HG03520 (cell line): ENCODE measurements around the gene TMEM51.

Source experiments
- ATAC-seq: cut with Tn5 transposase; IDR thresholded peaks from one replicate; pipeline ENCODE4 v1.9.1; 2021; ENCODE audit warnings: mild to moderate bottlenecking, moderate library complexity; ENCODE audit not compliant: unreplicated experiment

TMEM51 gene

DNA sequence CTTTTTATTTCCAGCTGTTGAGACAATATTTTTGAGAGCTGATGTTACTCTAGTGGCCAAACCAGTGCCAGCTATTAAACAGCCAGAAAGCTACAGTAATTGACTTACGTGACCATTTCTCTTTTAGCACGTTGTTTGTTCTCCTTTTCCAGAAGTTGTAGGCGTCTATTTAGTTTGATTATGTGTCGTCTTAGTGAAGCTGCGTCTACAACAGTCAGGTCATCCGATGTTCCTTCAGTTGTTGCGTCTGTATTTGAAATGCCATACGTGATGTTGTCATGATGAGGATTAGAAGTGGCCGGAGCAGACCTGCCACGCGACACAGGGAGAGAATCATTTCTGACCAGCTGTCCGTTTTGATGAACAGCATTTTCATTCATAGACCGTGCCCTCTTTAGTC is 38.2 kb downstream of the TMEM51 start:
- no peak for ATAC-seq

DNA sequence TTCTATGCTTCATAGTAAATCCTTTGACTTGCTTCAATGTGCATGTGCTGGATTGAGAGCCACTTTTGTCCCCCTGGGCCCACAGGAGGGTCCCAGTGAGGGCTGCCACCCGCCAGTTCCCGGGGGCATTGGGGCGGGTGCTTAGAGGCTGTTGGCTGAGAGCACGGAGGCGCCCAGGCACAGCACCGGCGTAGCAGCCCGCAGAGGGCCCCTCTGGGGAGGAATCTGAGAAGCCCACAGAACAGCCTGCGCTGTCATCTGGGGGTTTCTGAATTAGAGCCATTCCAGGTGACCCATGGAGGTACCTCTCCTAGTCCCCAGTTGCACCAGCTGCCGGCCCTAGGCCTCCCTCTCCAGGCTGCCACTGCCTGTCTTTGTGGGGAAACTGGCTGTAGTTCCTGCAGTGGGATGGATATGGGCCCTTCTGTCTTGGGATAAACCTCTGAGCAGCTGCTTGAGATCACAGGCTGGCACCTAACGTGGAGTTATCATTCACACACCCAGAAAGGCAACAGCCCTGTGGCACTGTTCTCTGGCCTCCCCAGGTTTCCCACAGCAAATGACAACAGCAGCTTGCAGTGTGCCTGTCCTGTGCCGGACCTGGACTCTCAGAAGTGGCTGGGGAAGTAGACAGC is 39.5 kb downstream of the TMEM51 start:
- no peak for ATAC-seq

GRCh38 chr1:15195420-15196052 is 42.0 kb downstream of the TMEM51 start:
- ATAC-seq = no peak

DNA sequence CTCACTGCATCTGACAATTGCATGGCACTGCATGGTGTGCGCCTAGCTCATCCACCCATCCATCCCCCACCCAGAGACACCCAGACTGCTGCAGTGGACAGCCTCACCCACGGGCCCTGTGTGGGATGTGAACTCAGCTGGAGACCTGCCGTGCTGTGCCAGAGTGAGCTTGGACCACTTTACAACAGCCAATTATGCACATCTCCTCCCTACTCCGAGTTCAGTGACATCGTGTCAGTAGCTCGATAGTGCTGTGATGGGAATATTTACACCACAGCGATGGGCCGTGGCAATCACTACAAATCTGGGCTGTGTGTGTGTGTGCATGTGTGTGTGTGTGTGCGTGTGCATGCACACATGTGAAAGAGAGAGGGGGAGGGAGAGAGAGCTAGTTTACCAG is 42.5 kb downstream of the TMEM51 start:
- no peak for ATAC-seq

- ATAC-seq = no peak
Measured at GRCh38 chr1:15196807-15197530, 43.4 kb downstream of the TMEM51 start.

GRCh38 chr1:15197591-15198447 is 44.3 kb downstream of the TMEM51 start:
- no peak for ATAC-seq

DNA sequence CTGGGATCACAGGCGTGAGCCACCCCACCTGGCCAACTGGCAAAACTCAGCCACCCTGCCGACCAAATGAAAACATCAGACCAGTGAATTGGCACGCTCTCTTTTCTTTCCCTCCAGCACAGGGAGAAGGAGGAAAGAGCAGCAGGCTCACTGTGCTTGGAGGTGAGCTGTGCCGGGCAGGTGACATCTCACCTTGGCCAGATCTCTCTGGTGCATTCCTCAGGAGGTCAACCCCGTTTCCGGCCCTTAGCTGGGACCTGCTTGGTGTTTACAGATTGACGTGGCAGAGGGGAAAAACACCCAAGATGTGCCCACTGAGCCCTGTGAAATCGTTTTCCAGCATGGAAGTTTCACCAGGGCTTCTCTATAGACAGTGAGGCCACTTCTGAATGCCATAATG is 45.1 kb downstream of the TMEM51 start:
- ATAC-seq = no peak

GRCh38 chr1:15201221-15201620 is 47.7 kb downstream of the TMEM51 start:
- no peak for ATAC-seq

DNA sequence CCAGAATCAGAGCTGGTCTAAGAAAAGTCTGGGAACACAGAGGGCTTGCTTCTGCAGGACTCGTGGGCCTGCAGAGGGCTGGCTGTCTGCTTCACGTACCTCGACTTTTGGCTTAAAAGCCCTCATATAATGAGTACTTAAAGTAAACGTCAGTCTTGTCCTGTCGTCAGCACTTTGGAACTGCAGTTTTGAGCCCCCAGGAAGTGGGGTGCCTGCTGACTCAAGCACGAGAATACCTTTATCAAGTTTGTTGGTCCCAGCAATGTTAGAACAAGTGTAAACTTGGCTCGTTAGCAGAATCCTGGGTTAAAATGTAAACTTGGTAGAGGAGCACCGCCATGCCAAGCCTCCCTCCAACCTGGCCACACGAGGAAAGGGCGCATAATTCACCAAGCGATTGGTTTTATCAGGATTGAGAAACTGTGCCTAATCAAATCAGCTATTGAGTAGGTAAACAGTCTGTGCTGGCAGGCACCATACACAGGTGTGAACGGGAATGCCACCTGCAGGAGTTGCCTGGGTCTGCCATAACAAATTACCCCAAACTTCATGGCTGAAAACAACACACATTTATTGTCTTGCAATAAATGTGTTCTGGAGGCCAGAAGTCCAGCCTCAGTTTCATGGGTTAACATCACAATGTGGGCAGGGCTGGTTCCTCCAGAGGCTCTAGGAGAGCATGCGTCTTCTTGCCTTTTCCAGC is 48.5 kb downstream of the TMEM51 start:
- no peak for ATAC-seq

GRCh38 chr1:15204931-15205330 is 51.4 kb downstream of the TMEM51 start:
- no peak for ATAC-seq

DNA sequence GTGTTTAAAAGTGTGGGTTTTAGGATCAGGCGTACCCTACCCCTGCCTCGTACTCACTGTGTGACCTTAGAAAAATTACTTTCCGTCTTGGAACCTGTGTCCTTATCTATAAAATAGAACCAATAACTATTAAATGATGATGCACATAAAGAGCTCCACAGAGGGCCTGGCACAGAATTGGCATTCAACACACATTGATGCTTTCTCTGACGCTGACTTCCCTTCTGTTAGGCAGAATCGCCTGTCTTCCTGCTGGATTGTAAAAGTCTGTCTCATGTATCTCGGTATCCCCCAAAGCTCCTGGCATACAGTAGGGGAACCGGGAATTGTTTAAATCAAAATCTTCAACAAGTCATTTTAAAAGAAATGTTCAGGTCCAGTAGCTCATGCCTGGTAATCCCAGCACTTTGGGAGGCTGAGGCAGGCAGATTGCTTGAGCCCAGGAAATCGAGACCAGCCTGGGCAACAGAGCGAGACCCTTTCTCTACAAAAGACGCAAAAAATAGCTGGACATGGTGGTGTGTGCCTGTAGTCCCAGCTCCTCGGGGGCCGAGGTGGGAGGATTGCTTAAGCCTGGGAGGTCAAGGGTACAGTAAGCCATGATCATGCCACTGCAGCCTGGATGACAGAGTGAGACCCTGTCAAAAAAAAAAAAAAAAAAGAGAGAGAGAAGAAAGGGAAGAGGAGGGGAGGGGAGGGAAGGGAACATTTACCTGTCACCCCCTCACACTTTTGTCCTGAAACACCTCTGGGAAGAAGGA is 52.2 kb downstream of the TMEM51 start:
- ATAC-seq = no peak

DNA sequence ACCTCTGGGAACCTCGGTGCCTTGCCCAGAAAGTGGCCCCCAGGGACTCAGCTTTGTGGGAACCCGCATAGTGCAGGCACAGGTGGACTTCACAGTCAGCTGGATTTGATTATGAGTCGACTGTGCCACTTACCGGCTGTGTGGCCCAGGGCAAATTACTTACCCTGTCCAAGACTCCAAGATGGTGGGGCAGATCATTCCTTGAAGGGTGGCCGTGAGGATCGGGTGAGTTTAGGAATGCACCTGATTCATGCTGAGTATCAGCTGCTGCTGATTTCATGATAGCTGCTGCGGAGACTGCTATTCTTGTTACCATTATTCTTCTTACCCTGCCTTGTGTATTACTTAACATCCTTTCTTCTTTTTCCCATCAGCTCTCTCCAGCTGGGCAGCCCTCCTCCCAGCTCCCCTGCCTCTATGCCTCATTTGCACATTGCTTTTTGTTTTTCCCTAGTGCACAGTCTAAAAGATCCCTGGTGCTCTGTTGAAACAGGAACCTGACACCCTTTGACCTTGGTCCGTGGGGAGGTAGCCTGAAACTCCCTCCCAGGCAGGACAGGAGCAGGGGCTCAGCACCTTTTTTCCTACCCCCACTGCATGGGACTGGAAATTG is 53.0 kb downstream of the TMEM51 start:
- ATAC-seq = no peak

DNA sequence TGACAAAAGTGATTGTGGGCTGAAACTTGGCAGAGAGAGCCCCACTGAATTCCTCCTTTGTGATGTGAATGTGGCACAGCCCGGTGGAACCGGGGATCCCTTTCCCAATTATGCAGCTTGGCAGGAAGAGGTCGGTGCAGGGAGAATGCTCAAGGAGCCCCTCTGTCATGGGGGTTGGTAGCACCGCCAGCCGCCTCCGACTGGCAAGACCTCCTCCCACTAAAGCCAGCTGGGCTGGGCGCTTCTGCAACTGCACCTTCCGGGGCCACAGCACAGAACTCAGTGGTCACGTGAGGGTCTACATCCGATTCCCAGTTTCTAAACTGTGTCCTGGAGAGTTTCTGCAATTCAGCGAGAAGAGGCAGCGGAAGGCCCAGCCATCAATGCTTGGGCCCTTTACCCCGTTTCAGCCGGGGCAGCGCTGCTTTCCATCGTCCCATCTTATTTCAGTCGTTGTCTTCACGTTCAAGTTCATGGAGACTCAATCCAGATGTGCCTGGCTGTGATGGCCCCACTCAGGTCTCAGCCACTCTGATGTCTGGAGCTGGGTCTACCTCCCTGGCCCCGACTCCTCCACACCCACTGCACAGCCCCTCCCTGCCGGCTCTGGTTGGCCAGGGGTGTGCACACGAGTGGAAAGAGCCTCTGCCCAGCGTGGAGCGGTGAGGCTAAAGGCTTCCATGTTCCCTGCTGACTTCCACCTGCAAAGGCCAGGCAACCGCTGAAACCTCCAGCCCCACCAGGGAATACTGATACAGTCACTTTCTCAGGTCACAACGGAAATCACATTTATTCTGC is 53.7 kb downstream of the TMEM51 start:
- ATAC-seq = no peak

DNA sequence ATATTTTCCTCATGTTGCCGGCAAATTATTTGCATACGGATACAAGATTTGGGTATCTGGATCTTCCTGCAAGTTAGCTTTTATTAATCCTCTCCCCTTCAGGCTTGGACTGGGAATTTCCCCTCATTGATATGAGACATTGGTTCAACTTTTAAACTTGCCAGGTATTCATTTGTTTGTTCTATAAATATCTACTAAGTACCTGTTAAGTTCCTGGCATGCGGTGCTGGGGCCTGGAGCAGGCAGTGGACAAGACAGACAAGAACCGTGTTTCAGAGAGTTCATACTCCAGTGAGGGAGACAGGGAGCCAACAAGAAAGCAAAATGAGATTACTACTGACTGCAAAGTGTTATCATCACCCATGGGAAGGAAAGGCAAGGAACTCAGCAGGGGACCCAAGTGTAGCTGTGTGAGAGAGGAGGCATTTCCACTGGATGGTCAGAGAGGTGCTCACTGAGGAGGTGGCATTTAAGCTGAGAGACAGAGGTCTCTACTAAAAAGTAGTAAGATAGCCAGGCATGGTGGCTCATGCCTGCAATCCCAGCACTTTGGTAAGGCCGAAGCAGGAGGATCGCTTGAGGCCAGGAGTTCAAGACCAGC is 54.4 kb downstream of the TMEM51 start:
- ATAC-seq = no peak

- no peak for ATAC-seq
Measured at GRCh38 chr1:15210651-15211375, 57.3 kb downstream of the TMEM51 start.

GRCh38 chr1:15211424-15211823 is 57.9 kb downstream of the TMEM51 start:
- ATAC-seq = no peak

DNA sequence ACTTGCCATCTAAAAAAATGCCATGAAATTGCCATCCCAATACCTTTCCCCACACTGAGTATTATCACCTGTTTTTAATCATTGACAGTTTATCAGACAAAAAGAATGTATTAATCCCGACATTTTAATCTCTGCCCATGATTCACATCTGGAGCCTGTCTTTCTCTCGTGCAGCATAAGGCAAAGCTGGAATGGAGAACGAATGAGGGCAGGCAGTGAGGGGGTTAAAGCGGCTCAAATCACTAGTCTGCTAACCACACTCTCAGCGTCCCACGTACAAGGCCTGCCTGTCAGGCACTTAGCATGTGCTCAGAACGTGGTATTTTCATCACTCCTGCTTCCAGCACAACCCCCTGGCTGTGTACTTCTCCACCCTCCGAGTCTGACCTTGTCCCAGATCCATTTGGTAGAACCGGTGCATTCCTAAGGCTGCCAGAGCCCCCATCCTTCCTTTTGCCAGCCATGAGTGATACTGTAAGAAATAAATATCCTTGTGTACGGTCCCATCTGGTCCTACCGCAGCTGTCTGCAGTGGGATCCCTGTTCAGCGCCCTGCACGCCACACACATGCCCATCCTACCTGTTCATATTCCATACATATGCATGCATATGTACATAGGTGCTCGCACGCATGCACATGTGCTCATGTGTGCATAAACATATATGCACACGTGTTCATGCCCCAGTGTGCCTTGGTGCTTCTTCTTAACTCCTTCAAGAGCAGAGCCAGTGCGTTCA is 58.8 kb downstream of the TMEM51 start:
- no peak for ATAC-seq
